Stimulated activated memory B cell treated with anti-CD40 and anti-IgM and Interleukin-4, amounts not matched to agents 10 μg/mL and 1 μg/mL and 100 μg/mL, for 72 hours (primary cell): Measurements from ENCODE around the gene INTS4.
"Not testable (repeated sequence)": the region's sequence is repeated elsewhere in the genome, so short reads cannot be mapped to it uniquely, and the experiment has no call there.

Experiments
- ATAC-seq: fragments of 150-1000 bp; cut with Tn5 transposase; 2 replicates; pipeline ENCODE4 v1.10.0; 2021
- H3K27ac Mint-ChIP-seq: one replicate; pipeline ENCODE4 v1.8.0; 2022; ENCODE audit warnings: mild to moderate bottlenecking, mixed read lengths
- H3K27me3 Mint-ChIP-seq: one replicate; pipeline ENCODE4 v1.8.0; 2022; ENCODE audit warnings: mixed read lengths
- H3K36me3 Mint-ChIP-seq: one replicate; pipeline ENCODE4 v1.8.0; 2022; ENCODE audit warnings: mixed read lengths
- H3K4me1 Mint-ChIP-seq: one replicate; pipeline ENCODE4 v1.8.0; 2022; ENCODE audit warnings: mixed read lengths
- H3K4me3 Mint-ChIP-seq: one replicate; pipeline ENCODE4 v1.8.0; 2022; ENCODE audit warnings: mild to moderate bottlenecking, moderate library complexity, mixed read lengths
- H3K9me3 Mint-ChIP-seq: one replicate; pipeline ENCODE4 v1.8.0; 2022; ENCODE audit warnings: mixed read lengths

The INTS4 gene

DNA sequence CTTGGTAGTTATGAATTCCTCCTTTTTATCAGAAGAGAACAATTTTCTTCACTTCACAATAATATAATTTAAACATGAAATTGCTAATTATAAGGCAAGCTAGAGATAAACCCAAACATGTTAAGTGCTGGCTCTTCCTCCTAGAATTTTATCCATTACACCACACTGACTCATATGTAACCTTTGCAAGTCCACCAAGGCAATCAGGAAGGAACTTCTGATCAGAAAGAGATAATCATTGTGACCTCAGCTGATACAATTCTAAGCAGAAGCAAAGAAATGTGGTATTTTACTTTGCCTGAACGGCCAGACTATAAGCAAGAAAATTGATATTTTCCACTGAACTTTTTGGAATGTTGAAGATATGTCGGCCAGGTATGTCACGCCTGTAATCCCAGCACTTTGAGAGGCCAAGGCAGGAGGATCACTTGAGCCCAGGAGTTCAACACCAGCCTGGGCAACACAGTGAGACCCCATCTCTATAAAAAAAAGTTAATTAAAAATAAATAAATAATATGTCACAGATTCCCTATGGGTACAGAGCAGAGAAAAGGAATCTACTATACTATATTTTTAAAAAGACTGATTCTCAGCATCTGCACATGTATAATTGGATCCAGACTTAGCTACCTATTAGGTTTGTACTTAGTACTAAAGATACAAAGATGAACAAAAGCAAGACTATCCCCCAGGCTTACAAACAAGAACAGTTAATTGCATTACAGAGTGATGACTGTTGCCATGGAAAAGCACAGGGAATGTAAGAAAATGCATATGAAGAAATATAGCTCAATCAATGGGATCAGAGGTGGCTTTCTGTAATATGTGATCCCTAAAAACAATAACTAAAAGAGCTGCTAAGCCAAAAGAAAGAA lies 63.9 kb downstream of the INTS4 start:
- not testable (repeated sequence) for ATAC-seq, H3K4me1 Mint-ChIP-seq, H3K27ac Mint-ChIP-seq, H3K4me3 Mint-ChIP-seq, H3K9me3 Mint-ChIP-seq, H3K27me3 Mint-ChIP-seq
- H3K36me3 Mint-ChIP-seq = peaks cover 73% of the 10 kb centered on the region

DNA sequence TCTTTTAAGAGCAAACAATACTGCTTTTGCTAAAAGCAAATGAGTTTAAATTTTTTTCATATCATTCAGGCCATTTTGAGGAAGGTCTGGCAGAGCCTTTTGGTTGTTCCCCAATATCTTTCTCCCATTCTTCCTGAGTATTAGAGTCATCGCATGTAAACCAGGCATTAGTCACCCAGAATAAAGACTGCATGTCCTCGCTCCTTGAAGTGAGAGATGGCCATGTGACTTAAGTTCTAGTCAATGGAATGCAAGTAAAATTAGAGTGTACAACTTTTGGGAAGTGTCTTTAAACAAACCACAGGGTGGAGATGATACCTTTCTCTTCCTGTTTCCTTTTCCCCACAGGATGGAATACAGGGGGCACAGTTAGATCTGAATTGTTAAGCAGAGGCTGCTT lies 76.8 kb downstream of the INTS4 start:
- H3K9me3 Mint-ChIP-seq, H3K27ac Mint-ChIP-seq, H3K4me3 Mint-ChIP-seq, ATAC-seq, H3K27me3 Mint-ChIP-seq, H3K4me1 Mint-ChIP-seq: not testable (repeated sequence)
- H3K36me3 Mint-ChIP-seq = peaks cover 27% of the 10 kb centered on the region

DNA sequence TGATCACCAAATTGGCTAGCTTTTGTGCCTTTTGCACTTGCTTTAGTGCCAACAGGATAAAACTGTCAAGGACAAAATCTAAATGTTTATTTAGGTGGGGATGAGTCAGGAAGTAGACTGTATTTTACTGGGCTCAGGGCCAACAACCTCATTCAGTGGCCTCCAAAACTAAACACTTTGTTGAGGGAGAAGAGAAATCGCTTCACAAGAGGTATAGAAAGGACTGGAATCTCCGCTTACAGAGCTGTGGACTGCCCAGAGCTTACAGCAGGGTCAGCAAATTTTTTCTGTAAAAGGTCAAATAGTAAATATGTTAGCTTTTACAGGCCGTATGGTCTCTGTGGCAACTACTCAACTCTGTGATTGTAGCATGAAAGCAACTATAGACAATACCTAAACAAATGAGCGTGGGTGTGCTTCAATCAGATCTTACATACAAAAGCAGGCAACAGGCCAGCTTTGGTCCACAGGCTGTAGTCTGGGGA lies 80.1 kb downstream of the INTS4 start:
- H3K36me3 Mint-ChIP-seq = peaks cover 39% of the 10 kb centered on the region
- not testable (repeated sequence) for ATAC-seq, H3K4me3 Mint-ChIP-seq, H3K27ac Mint-ChIP-seq, H3K27me3 Mint-ChIP-seq, H3K4me1 Mint-ChIP-seq, H3K9me3 Mint-ChIP-seq

DNA sequence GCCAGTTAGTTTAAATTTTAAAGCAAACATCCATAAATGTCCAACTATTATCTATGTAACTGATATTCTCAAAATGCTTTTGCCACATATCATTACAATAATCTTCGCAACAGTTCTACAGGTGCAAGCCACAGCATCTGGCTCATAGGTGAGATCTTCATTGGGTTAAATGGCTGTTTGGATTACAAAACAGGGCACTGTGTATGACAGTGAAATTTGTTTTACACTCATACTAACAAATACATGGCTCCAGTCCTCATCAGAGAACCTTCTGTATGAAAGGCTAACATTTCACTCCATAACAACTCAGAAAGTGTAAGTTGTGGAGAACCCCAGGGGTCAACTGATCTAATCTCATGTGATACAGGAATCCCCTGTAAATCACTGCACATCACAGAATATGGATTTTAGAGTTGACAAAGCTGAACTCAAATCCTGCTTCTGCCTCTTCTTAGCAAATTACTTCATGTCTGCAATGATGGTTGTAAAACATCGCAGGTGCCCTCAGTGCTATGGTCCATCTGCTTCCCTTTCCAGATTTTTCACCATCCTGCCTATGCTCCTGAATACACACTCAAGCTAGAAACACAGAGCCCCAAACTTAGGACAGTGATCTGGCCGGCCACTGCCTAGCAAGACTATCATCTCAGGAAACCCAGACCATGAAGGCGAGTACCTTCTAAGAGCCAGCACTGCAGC lies 80.7 kb downstream of the INTS4 start:
- H3K27ac Mint-ChIP-seq, H3K9me3 Mint-ChIP-seq, ATAC-seq, H3K4me1 Mint-ChIP-seq, H3K4me3 Mint-ChIP-seq, H3K27me3 Mint-ChIP-seq: not testable (repeated sequence)
- H3K36me3 Mint-ChIP-seq = peaks cover 36% of the 10 kb centered on the region

DNA sequence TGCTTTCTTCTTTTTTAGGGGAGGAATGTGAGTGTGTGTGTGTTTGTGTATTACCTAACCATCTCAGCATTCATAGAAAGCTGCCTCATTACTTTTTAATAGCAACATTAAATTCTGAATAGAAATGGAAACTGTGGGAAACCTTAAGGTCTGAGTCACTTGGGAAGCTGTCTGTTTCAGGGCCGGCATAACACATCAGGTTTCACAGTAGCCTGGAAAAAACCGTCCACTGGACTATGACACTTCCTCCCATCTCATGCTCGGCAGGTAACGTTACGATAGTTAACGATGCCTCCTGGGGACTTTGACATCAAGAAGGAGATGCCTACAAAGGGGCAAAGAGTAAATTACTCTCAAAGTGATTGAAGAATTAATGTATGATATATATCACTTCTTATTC lies 83.6 kb downstream of the INTS4 start:
- H3K36me3 Mint-ChIP-seq = peaks cover 30% of the 10 kb centered on the region
- H3K27ac Mint-ChIP-seq, ATAC-seq, H3K4me3 Mint-ChIP-seq, H3K9me3 Mint-ChIP-seq, H3K27me3 Mint-ChIP-seq, H3K4me1 Mint-ChIP-seq: not testable (repeated sequence)

DNA sequence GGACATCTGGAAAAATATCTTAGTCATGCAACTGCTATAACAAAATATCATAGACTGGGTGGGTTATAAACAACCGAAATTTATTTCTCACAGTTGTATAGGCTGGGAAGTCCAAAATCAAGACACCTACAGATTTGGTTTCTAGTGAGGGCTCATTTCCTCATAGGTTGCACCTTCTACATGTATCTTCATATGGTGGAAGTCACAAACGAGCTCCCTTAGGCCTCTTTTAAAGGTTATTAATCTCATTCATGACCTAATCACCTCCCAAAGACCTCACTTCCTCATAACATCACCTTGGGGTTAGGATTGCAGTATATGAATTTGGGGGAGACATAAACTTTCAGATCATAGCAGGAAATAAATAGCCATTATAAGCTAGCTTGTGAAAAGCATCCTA lies 85.2 kb downstream of the INTS4 start:
- H3K27ac Mint-ChIP-seq = no peak overlapping the region
- no peaks in the 10 kb centered on the region for H3K27me3 Mint-ChIP-seq
- H3K4me3 Mint-ChIP-seq = no peak overlapping the region
- H3K36me3 Mint-ChIP-seq = peaks cover 34% of the 10 kb centered on the region
- H3K4me1 Mint-ChIP-seq = no peaks in the 10 kb centered on the region
- H3K9me3 Mint-ChIP-seq = no peaks in the 10 kb centered on the region
- no peak for ATAC-seq

DNA sequence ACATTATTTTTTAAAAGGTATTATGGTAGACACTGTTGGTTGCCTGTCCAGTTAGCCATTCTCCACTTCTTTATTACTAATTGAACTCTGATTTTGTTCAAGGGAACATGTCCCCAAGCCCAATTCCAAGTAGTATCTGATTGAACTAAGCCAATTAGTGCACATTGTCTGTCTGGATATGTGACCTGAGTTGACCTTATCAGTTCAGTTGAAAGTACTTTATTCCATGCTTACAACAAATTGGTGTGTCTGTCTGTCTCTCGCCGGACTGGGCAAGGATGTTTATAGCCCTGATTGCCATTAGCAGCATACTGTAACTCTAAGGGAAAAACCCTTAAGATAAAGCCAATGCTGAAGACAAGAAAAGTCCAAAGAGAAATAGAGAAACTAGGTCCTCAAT lies 85.6 kb downstream of the INTS4 start:
- no peaks in the 10 kb centered on the region for H3K4me1 Mint-ChIP-seq
- no peaks in the 10 kb centered on the region for H3K27me3 Mint-ChIP-seq
- no peak overlapping the region for H3K4me3 Mint-ChIP-seq
- no peak overlapping the region for H3K27ac Mint-ChIP-seq
- no peak for ATAC-seq
- no peaks in the 10 kb centered on the region for H3K9me3 Mint-ChIP-seq
- peaks cover 38% of the 10 kb centered on the region for H3K36me3 Mint-ChIP-seq

DNA sequence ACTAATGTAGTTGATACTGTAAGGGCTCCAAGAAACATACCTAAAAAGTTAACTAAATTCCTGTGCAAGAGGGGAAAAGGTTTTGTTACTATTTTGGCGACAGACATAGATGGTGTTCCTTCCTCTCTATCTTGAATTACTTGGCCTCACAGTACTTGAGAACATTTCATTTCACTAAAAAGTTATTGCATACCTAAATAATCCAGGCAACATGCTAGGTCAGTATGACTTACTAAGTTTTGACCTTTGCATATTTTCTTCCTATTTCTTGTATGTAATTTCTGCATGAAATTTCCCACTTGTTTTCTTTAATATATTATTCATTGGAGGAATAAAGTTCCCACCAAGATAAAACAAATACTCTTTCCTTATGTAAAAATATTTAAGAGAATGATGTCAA lies 99.5 kb downstream of the INTS4 start:
- ATAC-seq, H3K27me3 Mint-ChIP-seq, H3K27ac Mint-ChIP-seq, H3K9me3 Mint-ChIP-seq, H3K4me3 Mint-ChIP-seq, H3K4me1 Mint-ChIP-seq: not testable (repeated sequence)
- H3K36me3 Mint-ChIP-seq = peaks cover 45% of the 10 kb centered on the region

DNA sequence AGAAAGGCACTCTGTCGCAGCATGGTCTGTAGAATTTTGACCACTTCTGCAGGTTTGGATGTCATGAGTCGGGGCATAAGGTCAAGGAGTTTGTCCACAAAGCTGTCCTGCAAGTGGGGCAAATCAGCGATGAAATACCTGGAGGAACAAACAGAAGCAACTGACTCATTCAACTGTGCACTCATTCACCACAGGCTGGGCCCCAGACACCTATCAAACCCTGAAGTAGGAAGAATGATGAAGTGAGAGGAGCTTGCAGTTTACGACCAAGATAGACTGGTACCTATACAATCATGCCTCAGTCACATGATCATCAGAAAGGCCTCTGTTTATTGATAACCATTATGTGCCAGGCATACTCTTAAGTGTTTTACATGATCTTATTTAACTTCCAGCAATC lies 102.8 kb downstream of the INTS4 start:
- H3K4me1 Mint-ChIP-seq, H3K9me3 Mint-ChIP-seq, ATAC-seq, H3K4me3 Mint-ChIP-seq, H3K27me3 Mint-ChIP-seq, H3K27ac Mint-ChIP-seq: not testable (repeated sequence)
- peaks cover 65% of the 10 kb centered on the region for H3K36me3 Mint-ChIP-seq

DNA sequence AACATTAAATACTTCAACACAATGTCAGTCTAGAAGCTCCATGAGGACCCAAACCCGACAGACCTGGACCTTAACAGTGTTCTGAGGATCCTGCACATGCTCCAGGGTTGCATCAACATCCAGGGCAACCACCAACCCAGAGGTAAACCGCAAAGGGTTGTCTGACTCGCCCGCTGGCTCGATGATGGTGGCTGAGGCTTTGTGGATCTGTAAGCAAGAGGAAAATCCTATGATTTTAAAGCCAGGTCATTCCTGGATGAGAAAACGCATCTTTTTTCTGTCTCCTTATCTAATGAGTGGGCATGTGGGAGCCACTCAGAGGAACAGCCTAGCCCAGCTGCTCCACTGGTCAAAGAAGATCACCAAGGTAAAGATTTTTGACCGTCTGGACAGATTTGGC lies 103.2 kb downstream of the INTS4 start:
- not testable (repeated sequence) for H3K9me3 Mint-ChIP-seq, H3K4me1 Mint-ChIP-seq, H3K27me3 Mint-ChIP-seq, H3K4me3 Mint-ChIP-seq, ATAC-seq, H3K27ac Mint-ChIP-seq
- H3K36me3 Mint-ChIP-seq = peaks cover 65% of the 10 kb centered on the region

DNA sequence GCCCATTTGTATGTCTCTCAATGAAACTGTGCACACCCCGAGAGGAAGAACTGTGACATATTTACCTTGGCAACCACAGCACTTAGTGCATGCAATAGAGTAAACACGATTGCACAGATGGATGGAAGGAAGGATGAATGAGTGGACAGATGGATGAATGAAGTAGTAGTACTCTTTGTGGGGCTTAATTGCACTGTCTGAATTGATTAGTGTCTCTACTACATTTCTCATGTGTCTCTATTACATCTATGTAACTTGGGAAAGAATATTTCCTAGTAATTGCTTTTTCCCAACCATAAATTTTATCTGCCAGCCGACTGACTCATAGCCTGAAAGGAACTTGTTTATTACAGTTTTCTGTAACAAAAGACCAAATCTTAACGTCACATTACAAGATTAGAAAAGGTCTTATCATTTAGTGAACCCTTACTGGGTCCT lies 103.8 kb downstream of the INTS4 start:
- ATAC-seq, H3K9me3 Mint-ChIP-seq, H3K27ac Mint-ChIP-seq, H3K27me3 Mint-ChIP-seq, H3K4me1 Mint-ChIP-seq, H3K4me3 Mint-ChIP-seq: not testable (repeated sequence)
- peaks cover 64% of the 10 kb centered on the region for H3K36me3 Mint-ChIP-seq

DNA sequence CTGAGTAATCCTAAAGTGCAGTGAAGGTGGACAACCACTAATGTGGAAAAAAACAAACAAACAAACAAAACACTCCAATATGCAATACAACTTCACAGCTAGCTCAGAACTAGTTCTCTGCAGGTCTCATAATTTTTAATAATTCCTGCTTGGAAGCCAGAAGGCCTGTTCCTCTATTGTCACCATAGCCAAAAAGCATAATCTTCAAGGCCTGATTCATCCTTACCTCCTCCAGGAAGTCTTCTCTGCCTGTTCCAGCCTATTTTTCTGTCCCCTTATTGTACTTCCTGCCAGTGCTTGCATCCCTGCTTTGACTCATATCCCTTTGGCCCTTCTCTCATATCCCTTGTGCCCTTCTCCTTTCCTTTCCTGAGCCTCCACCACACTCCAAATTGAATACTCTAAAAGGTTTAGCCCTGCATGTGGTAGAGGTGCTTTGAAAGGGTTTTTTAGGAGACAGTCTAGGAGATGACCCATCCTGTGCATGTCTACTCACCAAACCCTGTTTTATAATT lies 104.3 kb downstream of the INTS4 start:
- H3K27me3 Mint-ChIP-seq, H3K4me3 Mint-ChIP-seq, H3K4me1 Mint-ChIP-seq, ATAC-seq, H3K27ac Mint-ChIP-seq, H3K9me3 Mint-ChIP-seq: not testable (repeated sequence)
- peaks cover 67% of the 10 kb centered on the region for H3K36me3 Mint-ChIP-seq

DNA sequence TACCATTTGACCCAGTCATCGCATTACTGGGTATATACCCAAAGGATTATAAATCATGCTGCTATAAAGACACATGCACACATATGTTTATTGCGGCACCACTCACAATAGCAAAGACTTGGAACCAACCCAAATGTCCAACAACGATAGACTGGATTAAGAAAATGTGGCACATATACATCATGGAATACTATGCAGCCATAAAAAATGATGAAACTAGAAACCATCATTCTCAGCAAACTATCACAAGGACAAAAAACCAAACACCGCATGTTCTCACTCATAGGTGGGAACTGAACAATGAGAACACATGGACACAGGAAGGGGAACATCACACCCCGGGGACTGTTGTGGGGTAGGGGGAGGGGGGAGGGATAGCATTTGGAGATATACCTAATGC lies 105.4 kb downstream of the INTS4 start:
- not testable (repeated sequence) for H3K4me1 Mint-ChIP-seq, H3K27ac Mint-ChIP-seq, ATAC-seq, H3K4me3 Mint-ChIP-seq, H3K9me3 Mint-ChIP-seq, H3K27me3 Mint-ChIP-seq
- peaks cover 78% of the 10 kb centered on the region for H3K36me3 Mint-ChIP-seq

DNA sequence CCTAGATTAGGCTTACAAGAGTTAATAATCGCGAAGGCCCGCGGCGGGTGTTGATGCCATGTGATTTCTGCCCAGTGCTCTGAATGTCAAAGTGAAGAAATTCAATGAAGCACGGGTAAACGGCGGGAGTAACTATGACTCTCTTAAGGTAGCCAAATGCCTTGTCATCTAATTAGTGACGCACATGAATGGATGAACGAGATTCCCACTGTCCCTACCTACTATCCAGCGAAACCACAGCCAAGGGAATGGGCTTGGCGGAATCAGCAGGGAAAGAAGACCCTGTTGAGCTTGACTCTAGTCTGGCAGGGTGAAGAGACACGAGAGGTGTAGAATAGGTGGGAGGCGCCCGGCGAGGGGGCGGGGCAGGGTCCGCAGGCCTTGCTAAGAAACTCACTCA lies 108.1 kb downstream of the INTS4 start:
- no peak for ATAC-seq
- Mint-ChIP-seq H3K27ac (no peak overlapping the region), H3K9me3 (no peaks in the 10 kb centered on the region), H3K36me3 (peaks cover 90% of the 10 kb centered on the region), H3K4me1 (no peaks in the 10 kb centered on the region), H3K4me3 (no peak overlapping the region), H3K27me3 (no peaks in the 10 kb centered on the region)

DNA sequence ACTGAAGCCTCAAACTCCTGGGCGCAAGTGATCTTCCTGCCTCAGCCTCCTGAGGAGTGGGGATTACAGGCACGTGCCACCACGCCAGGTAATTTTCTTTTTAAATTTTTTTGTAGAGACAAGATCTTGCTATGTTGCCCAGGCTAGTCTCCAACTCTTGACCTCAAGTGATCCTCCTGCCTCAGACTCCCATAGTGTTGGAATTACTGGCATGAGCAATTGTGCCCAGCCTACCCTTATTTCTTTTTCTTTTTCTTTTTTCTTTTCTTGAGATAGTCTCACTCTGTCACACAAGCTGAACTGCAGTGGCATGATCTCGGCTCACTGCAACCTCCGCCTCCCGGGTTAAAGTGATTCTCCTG lies 109.7 kb downstream of the INTS4 start:
- H3K9me3 Mint-ChIP-seq = no peaks in the 10 kb centered on the region
- peaks cover 90% of the 10 kb centered on the region for H3K36me3 Mint-ChIP-seq
- H3K4me3 Mint-ChIP-seq = no peak overlapping the region
- H3K27ac Mint-ChIP-seq = no peak overlapping the region
- no peak for ATAC-seq
- no peaks in the 10 kb centered on the region for H3K27me3 Mint-ChIP-seq
- H3K4me1 Mint-ChIP-seq = peaks cover 4% of the 10 kb centered on the region
